Measurements from ENCODE around the gene ARHGAP8.
"Not testable (repeated sequence)": the region's sequence is repeated elsewhere in the genome, so short reads cannot be mapped to it uniquely, and the experiment has no call there.

Gene ARHGAP8

DNA sequence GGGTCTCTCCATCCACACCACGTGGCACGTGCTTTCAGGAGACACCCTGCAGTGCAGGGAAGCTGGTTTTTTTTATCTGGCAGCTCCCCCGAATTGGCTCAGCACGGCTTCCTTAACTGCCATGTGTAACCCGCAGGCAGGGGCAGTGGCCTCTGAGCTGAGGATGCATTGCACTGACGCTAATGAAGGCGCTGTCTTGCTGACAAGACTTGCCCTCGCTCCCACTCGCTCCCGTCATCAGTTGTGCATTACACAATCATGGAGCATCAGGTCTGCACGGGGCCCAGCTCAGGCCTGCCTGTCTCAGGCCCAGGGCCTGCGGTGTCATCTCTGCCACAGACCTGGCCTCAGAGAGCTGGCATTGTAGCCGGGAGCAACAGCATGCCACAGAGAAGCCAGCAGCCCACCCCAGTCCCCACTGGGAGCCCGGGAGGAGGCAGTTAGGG, 95.9 kb downstream of the ARHGAP8 start:
- TF ChIP-seq, protein P1, sequence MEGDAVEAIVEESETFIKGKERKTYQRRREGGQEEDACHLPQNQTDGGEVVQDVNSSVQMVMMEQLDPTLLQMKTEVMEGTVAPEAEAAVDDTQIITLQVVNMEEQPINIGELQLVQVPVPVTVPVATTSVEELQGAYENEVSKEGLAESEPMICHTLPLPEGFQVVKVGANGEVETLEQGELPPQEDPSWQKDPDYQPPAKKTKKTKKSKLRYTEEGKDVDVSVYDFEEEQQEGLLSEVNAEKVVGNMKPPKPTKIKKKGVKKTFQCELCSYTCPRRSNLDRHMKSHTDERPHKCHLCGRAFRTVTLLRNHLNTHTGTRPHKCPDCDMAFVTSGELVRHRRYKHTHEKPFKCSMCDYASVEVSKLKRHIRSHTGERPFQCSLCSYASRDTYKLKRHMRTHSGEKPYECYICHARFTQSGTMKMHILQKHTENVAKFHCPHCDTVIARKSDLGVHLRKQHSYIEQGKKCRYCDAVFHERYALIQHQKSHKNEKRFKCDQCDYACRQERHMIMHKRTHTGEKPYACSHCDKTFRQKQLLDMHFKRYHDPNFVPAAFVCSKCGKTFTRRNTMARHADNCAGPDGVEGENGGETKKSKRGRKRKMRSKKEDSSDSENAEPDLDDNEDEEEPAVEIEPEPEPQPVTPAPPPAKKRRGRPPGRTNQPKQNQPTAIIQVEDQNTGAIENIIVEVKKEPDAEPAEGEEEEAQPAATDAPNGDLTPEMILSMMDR (IDR thresholded peaks at IDR 0.05; ENCODE audit: low read length, missing control alignments): no peak
- H3K4me3 ChIP-seq (replicated peaks; ENCODE audit: low read depth, low read length): no peak overlapping the region
- peak; percentile 8 for DNase-seq (ENCODE audit: low read depth)

DNA sequence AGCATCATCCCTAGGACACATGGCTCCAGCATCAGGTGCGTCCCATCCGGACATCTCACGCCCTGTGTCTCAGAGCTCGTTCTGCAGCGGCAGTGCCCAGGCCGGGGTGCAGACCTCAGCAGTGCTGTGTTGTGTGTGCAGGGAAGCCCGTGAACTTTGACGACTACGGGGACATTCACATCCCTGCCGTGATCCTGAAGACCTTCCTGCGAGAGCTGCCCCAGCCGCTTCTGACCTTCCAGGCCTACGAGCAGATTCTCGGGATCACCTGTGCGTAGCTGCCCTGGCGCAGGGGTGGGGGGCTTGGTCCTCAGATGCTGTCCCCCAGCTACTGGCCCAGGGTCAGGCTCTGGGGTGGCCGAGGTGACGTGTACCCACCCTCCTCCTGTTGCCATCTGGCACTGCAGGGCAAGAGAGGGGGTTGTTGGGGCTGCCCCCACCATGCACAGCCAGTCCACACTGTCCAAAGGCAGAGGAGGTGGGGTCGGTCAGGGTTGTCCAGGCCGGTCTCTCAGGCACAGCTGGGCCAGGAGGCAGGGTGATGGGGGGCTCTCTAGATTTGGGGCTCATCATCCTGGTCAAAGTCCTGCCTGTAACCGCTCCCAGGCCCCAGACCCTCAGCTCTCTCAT, 96.5 kb downstream of the ARHGAP8 start:
- TF ChIP-seq, protein P1 (IDR thresholded peaks at IDR 0.05; ENCODE audit: low read length, missing control alignments): no peak
- no peak for DNase-seq (ENCODE audit: low read depth)
- H3K4me3 ChIP-seq (replicated peaks; ENCODE audit: low read depth, low read length): no peak overlapping the region

DNA sequence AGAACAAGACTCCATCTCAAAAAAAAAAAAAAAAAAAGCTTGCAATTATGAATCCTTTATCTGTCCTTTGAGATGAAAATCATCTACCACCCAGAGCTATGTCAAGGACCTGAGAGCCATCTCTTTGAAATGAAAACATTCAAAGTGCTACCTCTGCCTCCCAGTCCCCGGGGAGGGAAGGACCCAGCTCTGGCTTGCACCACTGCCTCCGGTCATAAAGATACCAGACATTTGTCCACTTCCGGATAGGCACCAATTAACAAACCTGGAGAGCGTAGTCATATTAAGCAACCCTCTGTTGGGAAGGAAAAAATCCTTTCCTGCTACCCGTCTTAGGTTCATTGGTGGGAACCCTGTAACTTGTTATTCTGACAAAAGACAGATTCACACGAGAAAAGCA, 98.6 kb downstream of the ARHGAP8 start:
- DNase-seq (ENCODE audit: low read depth): no peak
- no peak overlapping the region for H3K4me3 ChIP-seq (replicated peaks; ENCODE audit: low read depth, low read length)
- TF ChIP-seq, protein P1 (IDR thresholded peaks at IDR 0.05; ENCODE audit: low read length, missing control alignments): no peak

DNA sequence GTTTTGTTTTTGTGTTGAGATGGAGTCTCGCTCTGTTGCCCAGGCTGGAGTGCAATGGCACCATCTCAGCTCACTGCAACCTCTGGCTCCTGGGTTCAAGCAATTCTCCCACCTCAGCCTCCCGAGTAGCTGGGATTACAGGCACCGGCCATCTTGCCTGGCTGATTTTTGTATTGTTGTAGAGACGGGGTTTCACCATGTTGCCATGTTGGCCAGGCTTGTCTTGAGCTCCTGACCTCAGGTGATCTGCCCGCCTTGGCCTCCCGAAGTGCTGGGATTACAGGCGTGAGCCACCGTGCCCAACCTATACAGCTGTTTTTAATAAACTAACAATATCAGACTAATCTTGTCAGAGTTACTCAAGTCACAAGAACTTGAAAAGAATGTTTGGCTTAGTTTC, 102.3 kb downstream of the ARHGAP8 start:
- DNase-seq (ENCODE audit: low read depth): not testable (repeated sequence)

DNA sequence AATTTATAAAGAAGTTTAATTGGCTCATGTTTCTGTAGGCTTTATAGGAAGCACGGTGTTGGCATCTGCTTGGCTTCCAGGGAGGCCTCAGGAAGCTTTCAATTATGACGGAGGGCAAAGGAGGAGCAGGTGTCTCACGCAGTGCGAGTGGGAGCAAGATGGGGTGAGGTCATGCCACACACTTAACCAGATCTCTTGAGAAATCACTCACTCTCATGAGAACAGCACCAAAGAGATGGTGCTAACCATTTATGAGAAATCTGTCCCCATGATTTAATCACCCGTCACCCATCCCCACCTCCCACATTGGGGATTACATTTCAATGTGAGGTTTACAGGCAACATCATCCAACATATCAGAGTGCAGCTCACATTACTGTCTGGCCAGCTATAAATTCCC, 103.5 kb downstream of the ARHGAP8 start:
- DNase-seq (ENCODE audit: low read depth): no peak
- H3K4me3 ChIP-seq (replicated peaks; ENCODE audit: low read depth, low read length): no peak overlapping the region
- TF ChIP-seq, protein P1 (IDR thresholded peaks at IDR 0.05; ENCODE audit: low read length, missing control alignments): no peak

More for the DNA sequence above, 102.3 kb downstream of the ARHGAP8 start:
- H3K4me3 ChIP-seq (replicated peaks; ENCODE audit: low read depth, low read length): not testable (repeated sequence)

DNA sequence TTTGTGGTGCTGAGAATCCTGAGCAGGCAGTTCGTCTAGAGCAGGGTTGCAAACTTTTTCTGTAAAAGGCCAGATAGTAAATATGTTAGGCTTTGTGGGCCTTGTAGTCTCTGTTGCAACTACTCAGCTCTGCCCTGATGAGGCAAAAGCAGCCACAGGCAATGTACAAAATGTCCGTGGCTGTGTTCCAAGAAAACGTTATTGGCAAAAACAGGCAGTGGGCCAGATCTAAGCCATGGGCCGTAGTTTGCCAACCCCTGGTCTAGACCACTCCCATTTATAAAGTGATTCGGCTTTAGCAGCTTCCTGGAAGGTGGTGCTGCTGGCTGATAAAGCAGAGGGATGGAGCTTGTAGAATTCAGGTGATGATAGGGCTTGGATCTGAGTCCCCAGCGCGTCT, 106.4 kb downstream of the ARHGAP8 start:
- peak; percentile 45 for DNase-seq (ENCODE audit: low read depth)
- not testable (repeated sequence) for H3K4me3 ChIP-seq (replicated peaks; ENCODE audit: low read depth, low read length)

DNA sequence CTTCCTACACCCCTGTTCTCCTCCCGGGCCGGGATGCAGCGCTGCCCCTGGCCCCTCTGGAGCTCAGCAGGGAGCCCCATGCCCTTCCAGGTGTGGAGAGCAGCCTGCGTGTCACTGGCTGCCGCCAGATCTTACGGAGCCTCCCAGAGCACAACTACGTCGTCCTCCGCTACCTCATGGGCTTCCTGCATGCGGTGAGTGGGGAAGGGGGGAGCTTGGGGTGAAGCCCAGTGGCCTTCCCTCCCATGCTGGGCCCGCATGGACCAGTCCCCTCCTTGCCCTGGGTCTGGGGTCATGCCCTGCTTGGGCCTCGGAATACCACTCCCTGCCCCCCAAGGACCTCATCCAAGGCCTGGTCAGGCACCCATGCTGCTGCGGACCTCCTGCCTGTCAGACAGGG, 107.3 kb downstream of the ARHGAP8 start:
- TF ChIP-seq, protein P1 (IDR thresholded peaks at IDR 0.05; ENCODE audit: low read length, missing control alignments): no peak
- no peak overlapping the region for H3K4me3 ChIP-seq (replicated peaks; ENCODE audit: low read depth, low read length)
- no peak for DNase-seq (ENCODE audit: low read depth)

DNA sequence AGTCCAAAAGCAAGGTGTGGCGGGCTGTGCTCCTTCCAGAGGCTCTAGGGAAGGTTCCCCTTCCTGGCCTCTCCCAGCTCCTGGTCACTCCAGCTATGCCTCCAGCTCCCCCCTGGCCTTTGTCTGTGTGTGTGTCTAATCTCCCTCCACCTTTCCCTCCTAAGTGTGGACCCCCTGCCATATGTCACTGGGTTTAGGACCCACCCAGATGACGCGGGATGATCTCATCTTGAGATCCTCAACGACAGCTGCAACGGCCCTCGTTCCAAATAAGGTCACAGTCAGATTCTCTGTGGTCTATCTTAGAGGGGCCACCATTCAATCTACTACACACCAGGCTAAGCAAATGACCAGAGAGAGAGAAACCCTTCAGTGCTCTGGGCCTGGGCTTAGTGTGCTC, 107.9 kb downstream of the ARHGAP8 start:
- TF ChIP-seq, protein P1 (IDR thresholded peaks at IDR 0.05; ENCODE audit: low read length, missing control alignments): no peak
- H3K4me3 ChIP-seq (replicated peaks; ENCODE audit: low read depth, low read length): no peak overlapping the region
- DNase-seq (ENCODE audit: low read depth): no peak

Data from fibroblast of pulmonary artery (primary cell).